Measurements from ENCODE around the gene RNF141.
A peak's percentile ranks its signal among the peaks of the same experiment; 100 is the strongest.

RNF141 gene

GRCh38 chr11:10558288-10558687, 17.3 kb upstream of the RNF141 start:
- no peak for DNase-seq

DNA sequence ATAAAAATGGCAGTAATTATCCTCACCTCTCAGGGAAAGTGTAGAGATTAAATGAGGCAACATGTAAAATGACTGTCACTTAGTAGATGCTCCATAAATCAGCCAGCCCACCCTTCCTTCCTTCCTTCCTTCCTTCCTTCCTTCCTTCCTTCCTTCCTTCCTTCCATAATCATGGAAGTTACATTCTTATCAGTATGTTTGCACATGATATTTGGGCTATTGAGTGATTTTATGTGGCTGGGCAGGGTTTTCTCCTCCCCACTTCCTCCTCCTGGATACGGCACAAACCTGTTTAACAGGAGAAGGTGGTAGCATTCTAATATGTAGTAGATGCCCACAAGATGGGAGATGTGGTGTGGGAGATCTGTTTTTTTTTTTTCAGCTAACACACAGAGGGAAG, 15.6 kb upstream of the RNF141 start:
- no peak for DNase-seq

- DNase-seq: no peak
These were observed 10.9 kb upstream of the RNF141 start for GRCh38 chr11:10551845-10552352.

GRCh38 chr11:10551290-10551592, 10.3 kb upstream of the RNF141 start:
- DNase-seq: no peak

- no peak for DNase-seq
These were observed 9.7 kb upstream of the RNF141 start for GRCh38 chr11:10550503-10551289.

DNA sequence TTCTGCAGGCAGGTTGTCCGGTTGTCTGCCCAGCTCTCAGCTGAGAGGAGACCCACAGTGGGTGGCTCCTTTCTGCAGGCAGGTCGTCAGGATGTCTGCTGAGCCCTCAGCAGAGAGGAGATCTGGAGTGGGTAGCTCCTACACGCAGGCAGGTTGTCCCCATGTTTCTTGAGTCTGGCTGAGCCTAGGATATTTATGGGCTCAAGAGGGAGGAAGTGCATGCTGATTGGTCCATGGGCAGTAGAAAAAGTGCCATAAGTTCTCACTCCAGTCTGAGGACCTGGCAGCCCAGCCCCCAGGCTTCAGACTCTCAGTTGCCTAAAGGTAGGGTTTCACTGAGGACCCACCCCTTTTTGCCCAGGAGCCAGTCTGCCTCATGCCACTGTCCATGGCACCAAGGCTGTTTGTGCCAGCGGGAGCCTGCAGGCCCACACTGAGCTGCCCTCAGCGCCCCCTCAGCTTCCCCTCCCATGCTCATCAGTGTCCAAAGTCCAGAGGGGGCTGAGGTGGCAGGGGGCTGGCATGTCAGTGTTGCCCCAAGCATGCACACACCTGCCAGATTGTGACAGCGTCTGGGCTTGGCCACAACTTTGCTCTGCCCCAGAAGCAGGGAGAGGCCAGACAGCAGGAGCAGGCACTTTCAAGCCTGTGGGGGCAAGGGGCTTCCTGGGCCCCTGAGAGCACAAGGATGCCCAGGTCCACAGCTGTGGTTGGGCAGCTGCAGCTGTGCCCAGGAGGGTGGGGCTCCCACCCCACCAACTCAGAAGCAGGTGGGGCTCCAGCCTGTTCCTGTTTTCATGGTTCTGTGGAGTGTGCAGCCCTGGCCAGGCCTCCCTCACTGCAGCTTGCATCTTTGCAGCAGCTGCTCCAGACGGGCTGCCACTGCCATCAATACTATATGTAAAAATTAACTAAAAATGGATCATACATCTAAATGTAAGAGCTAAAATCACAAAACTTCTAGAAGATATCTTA, 3.8 kb upstream of the RNF141 start:
- no peak for DNase-seq

GRCh38 chr11:10543782-10544181, 2.8 kb upstream of the RNF141 start:
- DNase-seq: no peak

DNA sequence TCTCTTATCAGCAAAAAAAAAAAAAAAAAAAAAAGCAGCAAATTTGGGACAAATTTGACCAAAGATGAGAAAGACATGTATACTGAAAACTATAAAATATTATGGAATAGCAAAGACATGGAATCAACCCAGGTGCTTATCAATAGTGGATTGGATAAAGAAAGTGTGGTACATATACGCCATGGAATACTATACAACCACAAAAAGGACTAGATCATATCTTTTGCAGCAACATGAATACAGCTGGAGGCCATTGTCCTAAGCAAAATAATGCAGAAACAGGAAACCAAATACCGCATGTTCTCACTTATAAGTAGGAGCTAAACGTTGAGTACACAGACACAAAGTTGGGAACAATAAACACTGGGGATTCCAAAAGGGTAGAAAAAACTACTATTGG, 1.8 kb upstream of the RNF141 start:
- DNase-seq: no peak

DNA sequence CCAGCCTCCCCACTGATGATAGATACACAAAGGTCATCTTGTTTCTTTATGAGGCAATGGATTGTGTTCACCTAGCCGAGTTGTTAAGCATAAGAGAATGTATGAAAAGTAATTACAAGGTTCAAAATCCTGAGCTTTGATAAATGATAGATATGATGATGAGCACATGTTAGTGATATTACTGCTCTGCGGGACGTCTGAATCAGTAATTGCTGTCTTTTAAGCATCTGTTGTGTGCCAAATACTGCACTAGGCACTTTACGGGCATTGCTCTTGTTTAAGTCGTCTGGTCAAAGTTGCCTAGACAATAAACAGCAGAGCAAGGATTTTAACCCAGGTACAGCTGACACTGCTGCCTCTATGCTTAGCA, 559 bp upstream of the RNF141 start:
- no peak for DNase-seq

GRCh38 chr11:10540546-10540914, 457 bp downstream of the RNF141 start:
- DNase-seq: peak; percentile 52

DNA sequence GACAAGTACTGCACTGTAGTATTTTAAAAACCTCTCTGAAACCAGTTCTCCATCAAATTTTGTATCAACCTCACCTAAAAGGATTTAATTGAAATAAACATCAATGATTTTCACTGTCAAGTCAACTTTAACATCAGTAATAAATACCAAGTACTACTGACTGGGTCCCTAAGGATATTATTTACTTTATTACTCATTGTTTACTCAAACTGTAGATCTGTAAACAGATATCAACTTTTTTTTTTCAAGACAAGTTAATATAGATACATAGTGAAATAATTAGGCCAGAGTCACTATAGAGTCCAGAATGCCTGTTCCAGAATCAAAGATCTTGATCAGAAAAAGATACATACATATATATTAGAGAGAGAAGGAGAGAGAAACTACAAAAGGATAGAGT, 1.6 kb downstream of the RNF141 start:
- no peak for DNase-seq

DNA sequence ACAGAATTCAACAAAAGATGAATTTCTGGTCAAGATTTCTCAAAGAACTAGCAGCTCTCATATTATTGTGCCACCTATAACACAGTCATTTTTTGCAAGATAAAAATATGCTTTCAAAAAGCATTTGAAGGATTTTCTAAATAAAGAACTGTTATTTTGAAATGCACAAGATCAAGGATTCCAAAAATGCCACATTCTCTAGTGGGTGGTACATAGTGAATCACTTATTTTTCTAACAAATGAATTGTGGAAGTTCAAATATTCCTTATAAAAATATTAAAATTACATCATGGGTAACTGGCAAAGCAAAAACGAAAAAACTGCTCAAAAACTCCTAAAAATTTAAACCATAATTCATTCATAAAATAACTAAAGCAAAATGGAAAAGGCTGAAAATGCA, 2.1 kb downstream of the RNF141 start:
- DNase-seq: no peak

GRCh38 chr11:10537600-10537999, 3.4 kb downstream of the RNF141 start:
- no peak for DNase-seq

DNA sequence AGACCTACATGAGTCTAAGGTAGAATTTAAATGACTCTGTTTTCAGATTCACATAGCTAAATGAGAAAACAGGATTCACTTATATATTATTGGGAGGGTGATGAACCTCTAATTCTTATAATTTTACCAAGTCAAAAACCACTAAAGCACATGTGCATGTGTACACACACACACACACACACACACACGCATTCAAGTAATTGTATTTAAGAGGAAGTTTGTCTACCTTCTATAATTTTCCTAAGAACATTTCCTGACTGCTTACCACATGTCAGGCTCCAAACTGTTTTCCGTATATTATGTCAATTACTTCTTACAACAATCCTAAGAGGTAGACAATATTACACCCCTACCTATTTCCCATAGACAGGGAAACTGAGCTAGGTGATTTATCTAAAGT, 6.7 kb downstream of the RNF141 start:
- DNase-seq: no peak

DNA sequence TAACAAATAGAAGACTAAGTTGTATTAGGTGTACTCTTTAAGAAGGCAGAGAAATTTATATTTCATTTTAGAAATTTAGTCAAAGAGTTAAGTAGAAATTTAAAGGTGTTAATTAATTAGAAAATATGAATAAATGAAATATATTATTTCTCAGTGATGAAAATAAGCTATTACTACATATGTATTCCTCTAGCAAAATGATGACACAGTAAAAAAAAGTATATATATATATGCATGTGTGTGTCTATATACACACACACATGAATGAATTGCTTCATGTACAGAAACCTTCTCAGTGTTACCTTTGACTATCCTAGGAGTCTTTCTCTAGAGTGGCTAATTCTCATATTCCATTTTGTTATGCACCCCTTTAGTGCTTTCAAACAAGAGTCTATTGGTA, 7.7 kb downstream of the RNF141 start:
- DNase-seq: no peak

GRCh38 chr11:10532526-10532925, 8.5 kb downstream of the RNF141 start:
- no peak for DNase-seq

- peak; percentile 47 for DNase-seq
These were observed 11.7 kb downstream of the RNF141 start for GRCh38 chr11:10529279-10529678.

DNA sequence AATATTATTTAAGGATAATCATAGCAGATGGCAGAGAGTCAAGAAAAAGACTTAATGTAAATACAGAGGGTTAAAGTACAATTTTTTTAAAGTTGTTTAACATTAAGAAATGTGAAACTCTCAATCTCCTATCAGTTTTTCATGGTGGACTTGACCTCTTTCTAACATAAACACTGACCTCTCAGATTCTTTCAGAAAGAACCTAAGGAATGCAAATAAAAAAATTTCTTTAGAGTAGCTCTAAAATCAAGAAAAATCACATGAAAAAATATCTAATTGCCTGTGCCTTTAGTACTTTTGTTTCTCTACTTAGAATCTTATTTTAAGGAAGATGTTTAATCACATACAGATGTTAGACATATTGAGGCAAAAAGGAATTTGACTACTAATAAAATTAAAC, 12.9 kb downstream of the RNF141 start:
- no peak for DNase-seq

DNA sequence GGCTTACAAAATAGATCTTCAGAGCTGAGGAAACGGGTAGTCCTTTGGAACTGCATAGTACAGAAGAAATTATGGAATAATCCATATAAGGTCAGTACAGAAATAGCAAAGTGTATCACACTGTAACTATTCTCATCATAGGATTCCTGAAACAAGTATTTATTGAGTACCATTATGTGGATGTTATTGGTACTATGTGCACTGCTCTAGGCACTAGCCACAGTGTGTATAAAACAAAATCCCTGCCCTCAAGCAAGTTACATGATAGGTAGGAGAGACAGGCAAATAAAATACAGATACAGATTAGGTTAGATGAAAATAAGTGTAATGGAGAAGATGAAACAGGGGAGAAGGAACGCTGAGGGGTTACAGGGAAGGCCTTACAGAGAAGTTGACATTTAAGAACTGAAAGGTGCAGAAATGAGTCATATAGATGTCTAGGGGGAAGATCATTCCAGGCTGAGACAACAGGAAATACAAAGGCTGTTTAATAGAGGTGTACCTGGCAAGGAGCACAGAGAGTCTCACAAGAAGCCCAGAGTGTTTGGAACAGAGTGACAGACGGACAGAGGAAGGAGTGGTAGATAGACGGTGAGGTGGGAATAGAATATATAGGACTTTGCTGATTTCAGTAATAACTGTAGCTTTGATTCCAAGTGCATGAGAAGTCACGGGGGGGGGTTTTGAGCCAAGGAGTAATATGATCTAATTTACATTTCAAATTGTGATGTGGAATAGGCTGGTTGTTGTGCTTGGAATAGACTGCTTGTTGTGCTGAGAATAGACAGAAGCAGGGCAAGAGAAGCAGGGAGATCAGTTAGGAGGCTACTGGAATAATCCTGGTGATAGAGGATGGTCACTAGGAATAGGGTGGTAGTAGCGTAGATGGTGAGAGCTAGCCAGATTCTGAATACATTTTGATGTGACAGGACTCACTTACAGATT, 13.7 kb downstream of the RNF141 start:
- no peak for DNase-seq

DNA sequence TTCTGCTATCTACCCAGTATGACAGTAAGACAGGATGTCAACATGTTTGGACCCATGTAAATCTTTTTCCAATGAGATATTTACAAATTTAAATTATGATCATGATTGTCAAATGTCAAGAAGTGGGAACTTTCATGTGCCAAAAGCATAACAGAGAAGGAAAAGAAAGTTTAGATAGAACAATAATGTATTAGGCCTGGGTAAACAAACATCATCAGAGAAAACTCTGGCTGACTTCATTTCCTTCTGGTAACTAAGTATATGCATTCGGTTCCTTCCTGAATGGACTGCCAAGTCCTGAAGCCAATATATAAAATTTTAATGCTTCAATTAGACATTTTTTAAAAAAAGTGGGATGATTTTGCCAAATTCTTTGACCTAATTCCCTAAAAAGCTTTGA, 16.5 kb downstream of the RNF141 start:
- no peak for DNase-seq

DNA sequence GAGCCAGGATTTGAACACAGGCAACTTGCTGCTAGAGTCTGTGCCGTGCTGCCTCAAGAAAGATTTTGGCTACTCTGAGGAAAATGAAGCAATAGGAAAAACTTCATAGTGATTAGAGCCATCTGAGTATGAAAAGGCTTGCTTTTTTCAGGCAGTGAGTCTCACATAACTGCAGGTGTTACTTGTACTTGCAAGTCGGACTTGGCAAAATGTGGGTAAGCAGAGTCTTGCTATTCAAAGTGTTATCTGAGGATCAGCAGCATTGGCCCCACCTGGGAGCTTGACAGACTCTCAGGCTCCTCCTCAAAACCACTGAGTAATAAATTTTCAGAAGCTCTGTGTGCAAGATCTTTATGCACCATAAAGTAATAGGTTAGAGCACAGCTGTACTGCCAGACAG, 18.1 kb downstream of the RNF141 start:
- DNase-seq: no peak

- DNase-seq: no peak
These were observed 18.7 kb downstream of the RNF141 start for GRCh38 chr11:10522276-10522675.

GRCh38 chr11:10520562-10520961, 20.4 kb downstream of the RNF141 start:
- no peak for DNase-seq
